A673 (cell line): ENCODE results near the gene C10orf88.

ENCODE experiments used
- CTCF ChIP-seq: fragments of 300-800, 200-600 bp; sonication (generic); conservative IDR thresholded peaks from 2 replicates; pipeline ENCODE4 v1.5.1; 2017; ENCODE audit warnings: low read depth, mild to moderate bottlenecking, antibody characterized with exemption, low read length, moderate library complexity, mixed read lengths
- EZH2 ChIP-seq: fragments of 200-600 bp; sonication (generic); IDR thresholded peaks from 2 replicates; pipeline ENCODE4 v1.6.1; 2017; ENCODE audit warnings: borderline replicate concordance, low read depth, mild to moderate bottlenecking, mixed read lengths, antibody characterized with exemption, low read length; ENCODE audit not compliant: poor library complexity, severe bottlenecking

- no peak for TF ChIP-seq CTCF
- no peak for TF ChIP-seq EZH2
Measured at GRCh38 chr10:122999347-122999746, 45.3 kb upstream of the C10orf88 start.
